HCT116 (cell line): Measurements from ENCODE around the gene OTOG.

Experiments used
- CEBPB ChIP-seq: IDR thresholded peaks from 2 replicates; pipeline ENCODE4 v1.6.1; 2012; ENCODE audit warnings: low read depth
- POLR2A ChIP-seq: IDR thresholded peaks from 2 replicates; pipeline ENCODE4 v1.7.0; 2011; ENCODE audit warnings: borderline replicate concordance; ENCODE audit not compliant: insufficient read depth, insufficient read length; ENCODE audit errors: extremely low read depth
- RAD21 ChIP-seq: IDR thresholded peaks from 2 replicates; pipeline ENCODE4 v1.6.1; 2012; ENCODE audit warnings: low read depth, mild to moderate bottlenecking
- SP1 ChIP-seq: IDR thresholded peaks from 2 replicates; pipeline ENCODE4 v1.6.1; 2012; ENCODE audit warnings: low read depth
- TF ChIP-seq, protein P1 (sequence below), 3 experiments: fragments of 200-600 bp in 1 of 3; sonication (generic) in 1 of 3; IDR thresholded peaks in 2 of 3; conservative IDR thresholded peaks in 1 of 3; 2 replicates each; pipeline ENCODE4 v1.5.1; 2012 to 2017; ENCODE audit warnings: low read depth in 2 of 3, low read length in 2 of 3, antibody characterized with exemption in 1 of 3, borderline replicate concordance in 1 of 3, control low read depth in 1 of 3, mild to moderate bottlenecking in 1 of 3, mixed read lengths in 1 of 3, mixed run types in 1 of 3, moderate library complexity in 1 of 3; ENCODE audit not compliant: insufficient read depth in 1 of 3
- TF ChIP-seq, protein P2 (sequence below): IDR thresholded peaks from 2 replicates; pipeline ENCODE4 v1.6.1; 2011; ENCODE audit warnings: mild to moderate bottlenecking, low read length, moderate library complexity; ENCODE audit not compliant: insufficient replicate concordance; ENCODE audit errors: extremely low read depth

DNA sequence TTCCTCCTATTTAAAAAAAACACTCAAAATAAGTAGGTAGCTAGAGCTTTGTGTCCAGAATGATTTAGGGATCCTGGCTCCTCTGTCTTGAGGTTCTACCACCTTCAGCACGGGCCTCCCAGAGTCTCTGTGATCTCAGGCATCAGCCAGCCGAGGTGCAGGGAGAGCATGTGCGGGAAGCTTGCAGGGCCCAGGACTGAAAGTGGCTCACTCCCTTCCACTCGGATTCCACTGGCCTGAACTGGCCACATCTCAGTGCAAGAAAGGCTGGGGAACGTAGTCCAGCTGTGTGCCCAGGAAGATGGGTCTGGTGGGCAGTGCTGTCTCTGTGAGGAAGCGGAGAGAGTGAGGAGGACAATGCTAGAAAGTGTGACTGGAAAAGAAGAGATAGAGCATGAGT, 104.0 kb downstream of the OTOG start:
- TF ChIP-seq, protein P1, sequence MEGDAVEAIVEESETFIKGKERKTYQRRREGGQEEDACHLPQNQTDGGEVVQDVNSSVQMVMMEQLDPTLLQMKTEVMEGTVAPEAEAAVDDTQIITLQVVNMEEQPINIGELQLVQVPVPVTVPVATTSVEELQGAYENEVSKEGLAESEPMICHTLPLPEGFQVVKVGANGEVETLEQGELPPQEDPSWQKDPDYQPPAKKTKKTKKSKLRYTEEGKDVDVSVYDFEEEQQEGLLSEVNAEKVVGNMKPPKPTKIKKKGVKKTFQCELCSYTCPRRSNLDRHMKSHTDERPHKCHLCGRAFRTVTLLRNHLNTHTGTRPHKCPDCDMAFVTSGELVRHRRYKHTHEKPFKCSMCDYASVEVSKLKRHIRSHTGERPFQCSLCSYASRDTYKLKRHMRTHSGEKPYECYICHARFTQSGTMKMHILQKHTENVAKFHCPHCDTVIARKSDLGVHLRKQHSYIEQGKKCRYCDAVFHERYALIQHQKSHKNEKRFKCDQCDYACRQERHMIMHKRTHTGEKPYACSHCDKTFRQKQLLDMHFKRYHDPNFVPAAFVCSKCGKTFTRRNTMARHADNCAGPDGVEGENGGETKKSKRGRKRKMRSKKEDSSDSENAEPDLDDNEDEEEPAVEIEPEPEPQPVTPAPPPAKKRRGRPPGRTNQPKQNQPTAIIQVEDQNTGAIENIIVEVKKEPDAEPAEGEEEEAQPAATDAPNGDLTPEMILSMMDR (IDR thresholded peaks at IDR 0.05 in 2 of 3, conservative IDR thresholded peaks at IDR 0.05 in 1 of 3; ENCODE audit: borderline replicate concordance in 1 of 3, insufficient read depth in 1 of 3, low read depth in 2 of 3, low read length in 2 of 3), result no peak
- no peak for TF ChIP-seq CEBPB
- TF ChIP-seq RAD21, result no peak
- no peak for TF ChIP-seq POLR2A
- no peak for TF ChIP-seq SP1
- TF ChIP-seq, protein P2, sequence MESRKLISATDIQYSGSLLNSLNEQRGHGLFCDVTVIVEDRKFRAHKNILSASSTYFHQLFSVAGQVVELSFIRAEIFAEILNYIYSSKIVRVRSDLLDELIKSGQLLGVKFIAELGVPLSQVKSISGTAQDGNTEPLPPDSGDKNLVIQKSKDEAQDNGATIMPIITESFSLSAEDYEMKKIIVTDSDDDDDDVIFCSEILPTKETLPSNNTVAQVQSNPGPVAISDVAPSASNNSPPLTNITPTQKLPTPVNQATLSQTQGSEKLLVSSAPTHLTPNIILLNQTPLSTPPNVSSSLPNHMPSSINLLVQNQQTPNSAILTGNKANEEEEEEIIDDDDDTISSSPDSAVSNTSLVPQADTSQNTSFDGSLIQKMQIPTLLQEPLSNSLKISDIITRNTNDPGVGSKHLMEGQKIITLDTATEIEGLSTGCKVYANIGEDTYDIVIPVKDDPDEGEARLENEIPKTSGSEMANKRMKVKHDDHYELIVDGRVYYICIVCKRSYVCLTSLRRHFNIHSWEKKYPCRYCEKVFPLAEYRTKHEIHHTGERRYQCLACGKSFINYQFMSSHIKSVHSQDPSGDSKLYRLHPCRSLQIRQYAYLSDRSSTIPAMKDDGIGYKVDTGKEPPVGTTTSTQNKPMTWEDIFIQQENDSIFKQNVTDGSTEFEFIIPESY, result no peak
